Heart left ventricle (tissue), 16 donors: ENCODE data around the gene VAPA. TPM values are rescaled to one million over a fixed set of nuclear protein-coding genes. Genes with fewer than 3 reads are reported as not detected.
A peak's percentile ranks its signal among the peaks of the same experiment; 100 is the strongest.

ENCODE experiments used
- ATAC-seq, 4 donors: fragments of 200-7000 bp; cut with Tn5 transposase; one replicate each; pipeline ENCODE4 v1.9.1; 2020 to 2022; ENCODE audit warnings: moderate library complexity in 4 of 4, mild to moderate bottlenecking in 3 of 4, moderate number of reproducible peaks in 1 of 4
- DNase-seq, 5 donors: peaks; one replicate each; pipeline ENCODE4 v3.0.0-alpha.2; 2020
- H3K27ac ChIP-seq, 12 donors: fragments of 200-600 bp; sonication (generic) in 4 of 12; one replicate each; pipeline versions ENCODE4 v1.5.0 to v1.8.0; 2016 to 2022; ENCODE audit warnings: mild to moderate bottlenecking in 2 of 12
- H3K27me3 ChIP-seq, 9 donors: fragments of 200-600 bp; sonication (generic) in 2 of 9; one replicate each; pipeline versions ENCODE4 v1.5.1 to v1.8.0; 2016 to 2022; ENCODE audit warnings: mild to moderate bottlenecking in 3 of 9
- H3K36me3 ChIP-seq, 9 donors: fragments of 200-600 bp; sonication (generic) in 2 of 9; one replicate each; pipeline versions ENCODE4 v1.5.0 to v1.8.0; 2018 to 2022; ENCODE audit warnings: mild to moderate bottlenecking in 2 of 9
- H3K4me1 ChIP-seq, 12 donors: fragments of 200-600 bp; sonication (generic) in 4 of 12; one replicate each; pipeline versions ENCODE4 v1.5.0 to v1.8.0; 2016 to 2022; ENCODE audit warnings: mild to moderate bottlenecking in 3 of 12
- H3K4me3 ChIP-seq, 12 donors: fragments of 200-600 bp; sonication (generic) in 4 of 12; one replicate each; pipeline versions ENCODE4 v1.5.0 to v1.8.0; 2017 to 2022; ENCODE audit warnings: mild to moderate bottlenecking in 9 of 12, moderate library complexity in 4 of 12
- H3K9me3 ChIP-seq, 12 donors: fragments of 200-600 bp; sonication (generic) in 4 of 12; one replicate each; pipeline versions ENCODE4 v1.5.0 to v1.8.0; 2016 to 2022; ENCODE audit warnings: mild to moderate bottlenecking in 1 of 12
- CTCF ChIP-seq, 12 donors: fragments of 200-600 bp; sonication (generic) in 4 of 12; IDR thresholded peaks; one replicate each; pipeline versions ENCODE4 v1.5.0 to v1.8.0; 2018 to 2022; ENCODE audit warnings: antibody characterized with exemption in 12 of 12, mild to moderate bottlenecking in 5 of 12
- POLR2A ChIP-seq, 2 donors: fragments of 450-650 bp; IDR thresholded peaks; one replicate each; pipeline ENCODE4 v1.6.1; 2017; ENCODE audit warnings: antibody characterized with exemption in 2 of 2, mild to moderate bottlenecking in 2 of 2, moderate library complexity in 2 of 2
- WGBS, 4 donors: extraction: QIAGEN DNeasy Blood & Tissue Kit in 2 of 4; methylation state at CpG; one replicate each; pipeline versions ENCODE4 v1.1.5 to v1.1.7; 2013 to 2018; 5-methylcytosine and 5-hydroxymethylcytosine counted together
- intact Hi-C, 10 donors: fragments of 100-400 bp; cut with DNase I; formaldehyde crosslinking; loops; one replicate each; pipeline versions ENCODE4 v1.11.1 to v1.14.2; 2022
- polyA plus RNA-seq, 2 donors: library from polyadenylated mRNA; stranded (reverse); fragments of 200-250 nt; gene quantifications; one replicate each; pipeline ENCODE4 v1.2.3, GENCODE V29; 2013
- total RNA-seq, 9 donors: library from RNA; depleted of rRNA in 2 of 9; stranded (reverse); fragments of >200 nt in 2 of 9; fragmentation: NEBNext Ultra II Directional in 3 of 9; extraction: Animal tissue kit (Norgen Biotek cat#: 25700) in 3 of 9; gene quantifications; one replicate each; pipeline versions ENCODE4 v1.1.0 to v1.2.4, GENCODE V29; 2016 to 2023
- donor health status: ischemic (EF 13 %, LVEDD 7.1; RV severe dilation, severe dysfunction).
- donor health status: healthy with polysubstance abuse.
- donor health status: DM: no; HTN: yes; CAD: no.
- donor health status: DM: no; HTN: no; CAD: no.
- donor health status: ischemic (EF 25% LVEDD 6.9; RV normal size, moderate dysfunction).
- donor health status: ischemic (EF 25% LVEDD 5.7; RV mildly dilated, moderate dysfunction).
- donor health status: healthy.
- donor health status: DM: yes; HTN: yes; CAD: no.
- donor health status: ischemic (EF 35%, LVEDD 5.7; RV mildly dilated, moderate dysfunction).
- donor health status: nonischemic (EF 11% LVEDD 7.7; RV severe dilation, severe dysfunction).
- donor health status: DM: yes; HTN: yes; CAD: no.
- donor health status: PGD.
- donor health status: ischemic (EF 29% LVEDD 5.4; RV normal size, mild dysfunction).
- donor health status: nonischemic (EF 23%, LVEDD 6.1; RV moderate dilation, normal function).

Gene VAPA
- total and polyA plus RNA-seq, 11 donors = 107 to 289 (median 201) TPM

- intact Hi-C loops = loop anchor here in 8 of 10 donors (5.0 to 10.0 kb wide), 10 partner anchors 75 to 345 kb away; partner anchors contain the start of genes PPP4R1 (in 2 of the 8) and RAB31 (in 2 of the 8)
- ATAC-seq = no peak
- peaks cover 3 to 93% (median 83%) of the 10 kb centered on the region in 12 donors for H3K4me1 ChIP-seq
Observed at GRCh38 chr18:9919564-9920232, 5.9 kb downstream of the VAPA start.

GRCh38 chr18:9922592-9923311 lies 8.9 kb downstream of the VAPA start:
- Histone ChIP-seq H3K27me3 (no peaks in the 10 kb centered on the region), H3K4me1 (peaks cover 3 to 98% (median 90%) of the 10 kb centered on the region in 12 donors), H3K27ac (peak overlapping the region in 6 of 12 donors; percentile 1 to 22 (median 8)), H3K36me3 (no peaks in the 10 kb centered on the region), H3K9me3 (no peaks in the 10 kb centered on the region), H3K4me3 (no peak overlapping the region)
- TF ChIP-seq CTCF (IDR thresholded peaks at IDR 0.05) (no peak), POLR2A (IDR thresholded peaks at IDR 0.05) (no peak)
- DNase-seq (no peak), ATAC-seq (no peak)
- intact Hi-C loops = loop anchor here in 3 of 10 donors (5.0 to 10.0 kb wide), 4 partner anchors 98 to 308 kb away; partner anchors contain the start of gene PPP4R1 (in 1 of the 3)
- whole genome bisulfite sequencing, 4 donors = 29 to 42% (median 31%) methylated on average over 4 of the region's 4 CpGs

More at GRCh38 chr18:9919564-9920232, 5.9 kb downstream of the VAPA start:
- Histone ChIP-seq H3K27ac (no peak overlapping the region), H3K4me3 (no peak overlapping the region), H3K27me3 (no peaks in the 10 kb centered on the region), H3K9me3 (no peaks in the 10 kb centered on the region), H3K36me3 (no peaks in the 10 kb centered on the region)
- no peak for TF ChIP-seq POLR2A (IDR thresholded peaks at IDR 0.05)
- no peak for TF ChIP-seq CTCF (IDR thresholded peaks at IDR 0.05)
- 59 to 65% (median 63%) methylated on average over 8 of the region's 8 CpGs for WGBS, 4 donors
- no peak for DNase-seq

GRCh38 chr18:9924371-9924943 lies 10.6 kb downstream of the VAPA start:
- intact Hi-C loops = loop anchor here in 3 of 10 donors (5.0 to 10.0 kb wide), 4 partner anchors 100 to 310 kb away; partner anchors contain the start of gene PPP4R1 (in 1 of the 3)
- H3K36me3 ChIP-seq = no peaks in the 10 kb centered on the region
- peaks cover 3 to 98% (median 90%) of the 10 kb centered on the region in 12 donors for H3K4me1 ChIP-seq
- TF ChIP-seq POLR2A (IDR thresholded peaks at IDR 0.05) (no peak), CTCF (IDR thresholded peaks at IDR 0.05) (no peak)
- H3K9me3 ChIP-seq = no peaks in the 10 kb centered on the region
- WGBS, 4 donors = 30 to 40% (median 33%) methylated on average over 4 of the region's 4 CpGs
- H3K27me3 ChIP-seq = no peaks in the 10 kb centered on the region
- peak overlapping the region in 1 of 12 donors; percentile 4 for H3K27ac ChIP-seq
- no peak overlapping the region for H3K4me3 ChIP-seq
- DNase-seq (no peak), ATAC-seq (no peak)
